Measurements from ENCODE around the gene POLR2L. TPM values are rescaled to one million over a fixed set of nuclear protein-coding genes. Genes with fewer than 3 reads are reported as not detected.

Gene POLR2L
- total and polyA plus RNA-seq, 2 of the 13 experiments (the other 11 are each of a cell fraction or from before 2014, with no cell fraction given), result 104 to 114 TPM

- H3K9ac ChIP-seq (ENCODE audit: insufficient read depth, low read depth, low read length), result no peak overlapping the region
- 100% methylated on average over 1 of the region's 8 CpGs for WGBS (ENCODE audit: low lambda C conversion rate)
- H3K4me2 ChIP-seq (ENCODE audit: low read depth, low read length), result no peak overlapping the region
- TF ChIP-seq POLR2A (IDR thresholded peaks at IDR 0.05; ENCODE audit: insufficient read depth in 1 of 2, low read depth in 2 of 2, low read length in 2 of 2) (peak in 1 of 2 experiments; percentile 6; a peak in 1 of 4 replicates), KMT2B (CRISPR knock-in tag; IDR thresholded peaks at IDR 0.05) (no peak), RNF219 (CRISPR knock-in tag; IDR thresholded peaks at IDR 0.05) (no peak), MED13 (CRISPR knock-in tag; IDR thresholded peaks at IDR 0.05) (no peak), RBFOX2 (IDR thresholded peaks at IDR 0.05; ENCODE audit: low read depth, low read length) (peak; percentile 10; the same call in 1 of the 2 replicates), ZNF329 (CRISPR knock-in tag; IDR thresholded peaks at IDR 0.05; ENCODE audit: low read depth) (no peak)
- ATAC-seq, result peak; percentile 0; the same call in 1 of the 3 replicates
- H3K9me3 ChIP-seq (ENCODE audit: low read length), result no peaks in the 10 kb centered on the region
- DNase-seq (ENCODE audit: low spot score), result no peak
- no peak overlapping the region for H2AFZ ChIP-seq (ENCODE audit: low read length)
- H3K4me3 ChIP-seq (replicated peaks in 1 of 3; ENCODE audit: insufficient read depth in 1 of 3, low read depth in 2 of 3, low read length in 3 of 3), result no peak overlapping the region
- intact Hi-C loops (cut with micrococcal nuclease; ENCODE audit: unreplicated experiment), result no loop called here
- ChIA-PET CTCF (ENCODE audit: low intra/inter-chr PET ratio, low total read pairs) (no interaction called here), POLR2A (interaction anchor here (0.7 to 16.1 kb wide), 7 partner anchors 8 to 84 kb away, joined by 3 to 264 read pairs (median 6); partner anchors contain the start of genes CD151, CRACR2B, PIDD1 and PNPLA2)
- no TSS peak for BruUV-seq (replicated peaks)
- in situ Hi-C loops (cut with HindIII; ENCODE audit: extremely low pct_ligation_motif_present, low pct_unique_long_range_greater_than_20kb), result no loop called here
- peaks cover 9 to 36% of the 10 kb centered on the region in 2 experiments for H3K36me3 ChIP-seq (replicated peaks in 1 of 2; ENCODE audit: control insufficient read depth in 1 of 2, insufficient read depth in 2 of 2, low read length in 2 of 2)
- FAIRE-seq, result no peak
- H3K79me2 ChIP-seq (ENCODE audit: insufficient read depth, low read length), result peaks cover 36% of the 10 kb centered on the region
- H3K4me1 ChIP-seq (ENCODE audit: insufficient read depth, low read length), result peaks cover 65% of the 10 kb centered on the region
- no peaks in the 10 kb centered on the region for H3K27me3 ChIP-seq (ENCODE audit: control insufficient read depth in 1 of 2, insufficient read depth in 2 of 2, low read length in 2 of 2)
- H3K27ac ChIP-seq (ENCODE audit: extremely low read length, insufficient read depth, low read length), result peak overlapping the region; percentile 53
- peaks cover 20% of the 10 kb centered on the region; the same call in 1 of the 2 replicates for H4K20me1 ChIP-seq (ENCODE audit: insufficient read depth, low read length)
Measured at GRCh38 chr11:837990-838307, 4.4 kb downstream of the POLR2L start.
